ENCODE data around the gene TRIO.

TRIO gene

DNA sequence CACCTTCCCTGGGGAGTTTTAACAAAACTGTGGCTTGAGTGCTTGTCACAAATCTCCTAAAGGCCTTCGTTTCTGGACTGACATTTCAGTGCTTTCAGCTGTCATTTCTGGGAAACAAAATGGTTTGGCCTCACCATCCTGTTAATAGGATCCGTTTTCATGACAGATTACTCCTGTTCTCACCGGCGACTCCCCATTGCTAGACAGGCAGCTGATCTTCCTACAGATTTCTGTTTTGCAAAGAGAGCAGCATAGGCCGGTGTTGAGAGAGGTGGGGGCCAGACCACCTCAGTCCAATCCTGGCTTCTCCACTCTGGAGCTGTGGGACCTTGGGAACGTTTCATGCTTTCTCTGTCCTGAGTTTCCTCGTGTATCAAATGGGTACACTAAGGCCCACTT lies 363.0 kb downstream of the TRIO start:
- no peaks in the 10 kb centered on the region for H3K36me3 ChIP-seq (ENCODE audit: control insufficient read depth, low read length)
- H3K4me3 ChIP-seq (ENCODE audit: low read length), result no peak overlapping the region
- H3K27ac ChIP-seq (ENCODE audit: low read depth, low read length), result no peak overlapping the region
- no peaks in the 10 kb centered on the region for H3K9me3 ChIP-seq (ENCODE audit: control insufficient read depth, insufficient read depth, low read length)
- no peaks in the 10 kb centered on the region for H3F3A ChIP-seq (ENCODE audit: control insufficient read depth, insufficient read depth)
- no peaks in the 10 kb centered on the region for H3K79me2 ChIP-seq (ENCODE audit: control insufficient read depth, low read length)
- H4K20me1 ChIP-seq (ENCODE audit: control insufficient read depth, insufficient read depth, low read depth, low read length), result no peaks in the 10 kb centered on the region
- TF ChIP-seq, protein P1, sequence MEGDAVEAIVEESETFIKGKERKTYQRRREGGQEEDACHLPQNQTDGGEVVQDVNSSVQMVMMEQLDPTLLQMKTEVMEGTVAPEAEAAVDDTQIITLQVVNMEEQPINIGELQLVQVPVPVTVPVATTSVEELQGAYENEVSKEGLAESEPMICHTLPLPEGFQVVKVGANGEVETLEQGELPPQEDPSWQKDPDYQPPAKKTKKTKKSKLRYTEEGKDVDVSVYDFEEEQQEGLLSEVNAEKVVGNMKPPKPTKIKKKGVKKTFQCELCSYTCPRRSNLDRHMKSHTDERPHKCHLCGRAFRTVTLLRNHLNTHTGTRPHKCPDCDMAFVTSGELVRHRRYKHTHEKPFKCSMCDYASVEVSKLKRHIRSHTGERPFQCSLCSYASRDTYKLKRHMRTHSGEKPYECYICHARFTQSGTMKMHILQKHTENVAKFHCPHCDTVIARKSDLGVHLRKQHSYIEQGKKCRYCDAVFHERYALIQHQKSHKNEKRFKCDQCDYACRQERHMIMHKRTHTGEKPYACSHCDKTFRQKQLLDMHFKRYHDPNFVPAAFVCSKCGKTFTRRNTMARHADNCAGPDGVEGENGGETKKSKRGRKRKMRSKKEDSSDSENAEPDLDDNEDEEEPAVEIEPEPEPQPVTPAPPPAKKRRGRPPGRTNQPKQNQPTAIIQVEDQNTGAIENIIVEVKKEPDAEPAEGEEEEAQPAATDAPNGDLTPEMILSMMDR (IDR thresholded peaks at IDR 0.05; ENCODE audit: low read depth, low read length, poor library complexity, severe bottlenecking), result no peak
- TF ChIP-seq EZH2phosphoT487 (IDR thresholded peaks at IDR 0.05; ENCODE audit: borderline replicate concordance, low read length), result no peak
- no peak overlapping the region for H3K4me2 ChIP-seq (ENCODE audit: low read length)
- H3K4me1 ChIP-seq (ENCODE audit: control insufficient read depth, low read length), result no peaks in the 10 kb centered on the region
- H3K27me3 ChIP-seq (ENCODE audit: control insufficient read depth, low read length), result no peaks in the 10 kb centered on the region
- H3K9me2 ChIP-seq (replicated peaks; ENCODE audit: control insufficient read depth, low read length), result no peaks in the 10 kb centered on the region

DNA sequence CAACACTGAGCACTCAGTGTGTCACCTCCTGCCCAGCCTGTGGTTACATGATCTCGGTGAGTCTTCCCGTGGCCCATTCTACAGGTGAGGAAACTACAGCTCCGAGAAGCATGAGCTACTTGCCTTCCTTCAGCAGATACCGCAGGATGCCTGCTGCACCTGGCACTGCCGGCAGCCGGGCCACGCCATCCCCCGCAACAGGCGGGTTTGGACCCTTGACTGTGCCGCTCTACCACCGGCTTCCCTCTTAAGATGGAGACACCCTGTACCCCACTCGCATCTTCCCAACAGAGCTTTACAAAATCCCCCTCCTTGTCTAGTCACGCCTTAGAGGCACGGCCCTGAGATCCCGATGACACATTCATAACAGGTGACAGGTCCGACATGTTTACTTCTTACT lies 363.5 kb downstream of the TRIO start:
- Histone ChIP-seq H3K36me3 (ENCODE audit: control insufficient read depth, low read length) (no peaks in the 10 kb centered on the region), H3F3A (ENCODE audit: control insufficient read depth, insufficient read depth) (no peaks in the 10 kb centered on the region), H4K20me1 (ENCODE audit: control insufficient read depth, insufficient read depth, low read depth, low read length) (no peaks in the 10 kb centered on the region)

DNA sequence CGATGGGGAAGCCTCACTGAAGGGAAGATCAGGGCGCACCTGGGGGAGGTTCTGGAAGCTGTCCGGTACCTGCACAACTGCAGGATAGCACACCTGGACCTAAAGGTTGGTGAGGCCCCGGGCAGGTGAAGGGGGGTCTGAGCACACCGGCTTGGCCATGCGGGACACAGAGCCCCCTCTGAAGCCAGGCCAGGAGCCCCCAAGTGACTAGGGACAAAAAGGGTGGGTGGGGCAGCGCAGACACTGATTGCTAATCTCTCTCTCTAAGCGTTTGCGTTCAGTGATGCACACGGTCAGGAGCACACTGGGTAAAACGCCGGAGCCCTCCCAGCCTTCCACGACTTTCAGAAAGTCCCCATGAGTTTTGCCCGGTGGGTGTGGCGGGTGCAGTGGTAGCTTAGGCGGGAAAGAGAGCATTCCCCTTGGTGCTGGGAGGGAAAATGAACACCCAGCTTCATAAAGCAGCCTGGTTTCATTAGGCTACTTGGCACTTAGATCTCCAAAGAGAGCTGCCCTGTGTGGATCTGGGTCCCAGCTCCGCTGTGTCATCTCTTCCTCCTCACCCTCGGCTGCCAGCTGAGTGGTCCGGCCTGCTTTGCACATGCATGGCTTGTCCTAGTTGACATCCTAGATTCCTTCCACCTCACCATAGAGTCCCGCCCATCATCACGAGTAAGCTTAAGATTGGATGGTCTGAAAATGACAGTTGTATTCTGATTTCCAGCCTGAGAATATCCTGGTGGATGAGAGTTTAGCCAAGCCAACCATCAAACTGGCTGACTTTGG lies 364.2 kb downstream of the TRIO start:
- no peaks in the 10 kb centered on the region for H3K27me3 ChIP-seq (ENCODE audit: control insufficient read depth, low read length)
- TF ChIP-seq, protein P1 (IDR thresholded peaks at IDR 0.05; ENCODE audit: low read depth, low read length, poor library complexity, severe bottlenecking), result no peak
- no peak for TF ChIP-seq EZH2phosphoT487 (IDR thresholded peaks at IDR 0.05; ENCODE audit: borderline replicate concordance, low read length)
- H3K4me3 ChIP-seq (ENCODE audit: low read length), result no peak overlapping the region
- no peaks in the 10 kb centered on the region for H3K9me2 ChIP-seq (replicated peaks; ENCODE audit: control insufficient read depth, low read length)
- H3K4me2 ChIP-seq (ENCODE audit: low read length), result no peak overlapping the region
- H3K9me3 ChIP-seq (ENCODE audit: control insufficient read depth, insufficient read depth, low read length), result no peaks in the 10 kb centered on the region
- no peaks in the 10 kb centered on the region for H3K79me2 ChIP-seq (ENCODE audit: control insufficient read depth, low read length)
- H3K4me1 ChIP-seq (ENCODE audit: control insufficient read depth, low read length), result no peaks in the 10 kb centered on the region
- H3K27ac ChIP-seq (ENCODE audit: low read depth, low read length), result no peak overlapping the region
- H3F3A ChIP-seq (ENCODE audit: control insufficient read depth, insufficient read depth), result no peaks in the 10 kb centered on the region
- H4K20me1 ChIP-seq (ENCODE audit: control insufficient read depth, insufficient read depth, low read depth, low read length), result no peaks in the 10 kb centered on the region
- no peaks in the 10 kb centered on the region for H3K36me3 ChIP-seq (ENCODE audit: control insufficient read depth, low read length)

More for the DNA sequence above, 363.5 kb downstream of the TRIO start:
- no peak overlapping the region for H3K27ac ChIP-seq (ENCODE audit: low read depth, low read length)
- no peaks in the 10 kb centered on the region for H3K79me2 ChIP-seq (ENCODE audit: control insufficient read depth, low read length)
- no peak overlapping the region for H3K4me3 ChIP-seq (ENCODE audit: low read length)
- H3K4me1 ChIP-seq (ENCODE audit: control insufficient read depth, low read length), result no peaks in the 10 kb centered on the region
- H3K4me2 ChIP-seq (ENCODE audit: low read length), result no peak overlapping the region
- H3K9me3 ChIP-seq (ENCODE audit: control insufficient read depth, insufficient read depth, low read length), result no peaks in the 10 kb centered on the region
- H3K9me2 ChIP-seq (replicated peaks; ENCODE audit: control insufficient read depth, low read length), result no peaks in the 10 kb centered on the region
- TF ChIP-seq, protein P1 (IDR thresholded peaks at IDR 0.05; ENCODE audit: low read depth, low read length, poor library complexity, severe bottlenecking), result no peak
- no peak for TF ChIP-seq EZH2phosphoT487 (IDR thresholded peaks at IDR 0.05; ENCODE audit: borderline replicate concordance, low read length)
- H3K27me3 ChIP-seq (ENCODE audit: control insufficient read depth, low read length), result no peaks in the 10 kb centered on the region
